ENCODE data around the gene CNTNAP2.

CNTNAP2 gene

DNA sequence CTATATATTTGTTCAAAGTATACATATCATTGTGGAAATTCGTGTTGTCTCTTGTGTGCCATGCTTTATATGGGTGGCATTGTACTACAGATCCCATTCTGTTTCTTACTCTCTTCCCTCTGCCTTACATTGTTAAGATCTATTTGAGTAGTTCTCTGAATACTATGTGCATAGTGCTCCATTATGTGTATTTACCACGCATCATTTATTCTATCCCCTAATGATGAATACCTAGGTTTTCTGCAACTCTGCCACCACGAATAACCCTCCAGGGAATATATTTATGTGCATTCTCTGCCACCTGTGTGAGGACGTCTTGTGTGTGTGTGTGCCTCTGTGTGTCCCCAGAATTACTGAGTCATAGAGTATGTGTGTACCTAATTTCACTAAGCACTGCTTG, 2042.7 kb downstream of the CNTNAP2 start:
- H3K27ac ChIP-seq (ENCODE audit: extremely low read depth, low read depth, low read length), result no peak overlapping the region
- no peaks in the 10 kb centered on the region for H3K9me3 ChIP-seq (ENCODE audit: control insufficient read depth, insufficient read depth, low read depth, low read length)
- H3K4me3 ChIP-seq (ENCODE audit: low read depth, low read length), result no peak overlapping the region
- CTCF ChIA-PET, result no interaction called here
- POLR2A ChIA-PET, result no interaction called here
- no peaks in the 10 kb centered on the region for H3K36me3 ChIP-seq (ENCODE audit: control insufficient read depth in 2 of 2, insufficient read depth in 1 of 2, low read length in 2 of 2)
- H3K4me1 ChIP-seq (ENCODE audit: control insufficient read depth, insufficient read depth, low read length), result no peaks in the 10 kb centered on the region
- no peak for TF ChIP-seq ZSCAN30 (tag by site-specific recombination; IDR thresholded peaks at IDR 0.05)
- no peak for TF ChIP-seq ZNF830 (tag by site-specific recombination; IDR thresholded peaks at IDR 0.05; ENCODE audit: low read depth)
- TF ChIP-seq ZNF473 (tag by site-specific recombination; IDR thresholded peaks at IDR 0.05), result no peak
- TF ChIP-seq, protein P1, sequence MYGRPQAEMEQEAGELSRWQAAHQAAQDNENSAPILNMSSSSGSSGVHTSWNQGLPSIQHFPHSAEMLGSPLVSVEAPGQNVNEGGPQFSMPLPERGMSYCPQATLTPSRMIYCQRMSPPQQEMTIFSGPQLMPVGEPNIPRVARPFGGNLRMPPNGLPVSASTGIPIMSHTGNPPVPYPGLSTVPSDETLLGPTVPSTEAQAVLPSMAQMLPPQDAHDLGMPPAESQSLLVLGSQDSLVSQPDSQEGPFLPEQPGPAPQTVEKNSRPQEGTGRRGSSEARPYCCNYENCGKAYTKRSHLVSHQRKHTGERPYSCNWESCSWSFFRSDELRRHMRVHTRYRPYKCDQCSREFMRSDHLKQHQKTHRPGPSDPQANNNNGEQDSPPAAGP (tag by site-specific recombination; IDR thresholded peaks at IDR 0.05), result no peak
- TF ChIP-seq ZNF155 (tag by site-specific recombination; IDR thresholded peaks at IDR 0.05), result no peak
- no peak for TF ChIP-seq ZNF112 (tag by site-specific recombination; IDR thresholded peaks at IDR 0.05)
- TF ChIP-seq ZNF274 (IDR thresholded peaks at IDR 0.05; ENCODE audit: low read length), result no peak
- no peak for TF ChIP-seq ZNF274 (tag by site-specific recombination; IDR thresholded peaks at IDR 0.05; ENCODE audit: borderline replicate concordance)
- TF ChIP-seq ZNF184 (tag by site-specific recombination; IDR thresholded peaks at IDR 0.05), result no peak
- TF ChIP-seq ZBTB1 (tag by site-specific recombination; IDR thresholded peaks at IDR 0.05), result no peak
- no peak for TF ChIP-seq GFI1B (tag by site-specific recombination; IDR thresholded peaks at IDR 0.05)
- TF ChIP-seq ZFHX2 (tag by site-specific recombination; conservative IDR thresholded peaks at IDR 0.05), result no peak
- no peak for TF ChIP-seq ZNF501 (tag by site-specific recombination; IDR thresholded peaks at IDR 0.05)
- no peak for TF ChIP-seq ZNF391 (tag by site-specific recombination; IDR thresholded peaks at IDR 0.05; ENCODE audit: borderline replicate concordance, low read depth)
- no peak for TF ChIP-seq ZNF324 (tag by site-specific recombination; IDR thresholded peaks at IDR 0.05)
- no peak for TF ChIP-seq KLF7 (tag by site-specific recombination; IDR thresholded peaks at IDR 0.05; ENCODE audit: borderline replicate concordance)
- no peak for TF ChIP-seq ZNF423 (tag by site-specific recombination; IDR thresholded peaks at IDR 0.05)
- TF ChIP-seq, protein P2, sequence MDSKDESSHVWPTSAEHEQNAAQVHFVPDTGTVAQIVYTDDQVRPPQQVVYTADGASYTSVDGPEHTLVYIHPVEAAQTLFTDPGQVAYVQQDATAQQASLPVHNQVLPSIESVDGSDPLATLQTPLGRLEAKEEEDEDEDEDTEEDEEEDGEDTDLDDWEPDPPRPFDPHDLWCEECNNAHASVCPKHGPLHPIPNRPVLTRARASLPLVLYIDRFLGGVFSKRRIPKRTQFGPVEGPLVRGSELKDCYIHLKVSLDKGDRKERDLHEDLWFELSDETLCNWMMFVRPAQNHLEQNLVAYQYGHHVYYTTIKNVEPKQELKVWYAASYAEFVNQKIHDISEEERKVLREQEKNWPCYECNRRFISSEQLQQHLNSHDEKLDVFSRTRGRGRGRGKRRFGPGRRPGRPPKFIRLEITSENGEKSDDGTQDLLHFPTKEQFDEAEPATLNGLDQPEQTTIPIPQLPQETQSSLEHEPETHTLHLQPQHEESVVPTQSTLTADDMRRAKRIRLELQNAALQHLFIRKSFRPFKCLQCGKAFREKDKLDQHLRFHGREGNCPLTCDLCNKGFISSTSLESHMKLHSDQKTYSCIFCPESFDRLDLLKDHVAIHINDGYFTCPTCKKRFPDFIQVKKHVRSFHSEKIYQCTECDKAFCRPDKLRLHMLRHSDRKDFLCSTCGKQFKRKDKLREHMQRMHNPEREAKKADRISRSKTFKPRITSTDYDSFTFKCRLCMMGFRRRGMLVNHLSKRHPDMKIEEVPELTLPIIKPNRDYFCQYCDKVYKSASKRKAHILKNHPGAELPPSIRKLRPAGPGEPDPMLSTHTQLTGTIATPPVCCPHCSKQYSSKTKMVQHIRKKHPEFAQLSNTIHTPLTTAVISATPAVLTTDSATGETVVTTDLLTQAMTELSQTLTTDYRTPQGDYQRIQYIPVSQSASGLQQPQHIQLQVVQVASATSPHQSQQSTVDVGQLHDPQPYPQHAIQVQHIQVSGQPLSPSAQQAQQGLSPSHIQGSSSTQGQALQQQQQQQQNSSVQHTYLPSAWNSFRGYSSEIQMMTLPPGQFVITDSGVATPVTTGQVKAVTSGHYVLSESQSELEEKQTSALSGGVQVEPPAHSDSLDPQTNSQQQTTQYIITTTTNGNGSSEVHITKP (tag by site-specific recombination; IDR thresholded peaks at IDR 0.05), result no peak
- no peak for TF ChIP-seq ZNF2 (tag by site-specific recombination; IDR thresholded peaks at IDR 0.05)
- TF ChIP-seq FEZF1 (tag by site-specific recombination; IDR thresholded peaks at IDR 0.05), result no peak

DNA sequence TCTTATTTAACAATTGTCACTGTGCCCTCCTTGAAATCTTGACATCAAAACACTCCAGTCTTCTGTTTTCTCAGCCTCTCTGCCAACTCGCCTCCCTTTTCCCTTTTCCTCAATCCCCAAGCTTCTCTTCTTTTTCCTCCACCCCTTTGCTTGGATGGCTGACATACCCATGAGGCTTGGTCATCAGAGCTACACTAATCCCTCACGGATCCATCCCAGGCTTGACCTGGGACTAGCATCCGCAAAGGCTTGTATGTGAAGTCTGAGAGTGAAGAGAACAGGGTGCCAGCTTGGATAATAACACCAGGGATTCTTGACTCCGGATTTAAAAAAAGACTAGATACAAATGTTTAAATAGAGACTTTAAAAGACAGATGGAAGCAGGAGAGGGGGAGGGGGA, 2045.2 kb downstream of the CNTNAP2 start:
- CTCF ChIA-PET, result interaction anchor here (0.7 kb wide), 2 partner anchors 451 to 905 kb away, joined by 3 to 5 read pairs; no protein-coding TSS in a partner anchor
- TF ChIP-seq ZNF701 (tag by site-specific recombination; IDR thresholded peaks at IDR 0.05) (no peak), ZNF248 (tag by site-specific recombination; IDR thresholded peaks at IDR 0.05) (no peak), ZNF791 (tag by site-specific recombination; IDR thresholded peaks at IDR 0.05) (no peak), ZNF548 (tag by site-specific recombination; IDR thresholded peaks at IDR 0.05) (no peak), ZNF433 (tag by site-specific recombination; IDR thresholded peaks at IDR 0.05; ENCODE audit: low read depth) (no peak), SETDB1 (IDR thresholded peaks at IDR 0.05; ENCODE audit: insufficient read length, low read length) (no peak), ZIC2 (tag by site-specific recombination; IDR thresholded peaks at IDR 0.05) (no peak), ZNF596 (tag by site-specific recombination; IDR thresholded peaks at IDR 0.05) (no peak), FEZF1 (tag by site-specific recombination; IDR thresholded peaks at IDR 0.05) (no peak), MEIS1 (CRISPR knock-in tag; IDR thresholded peaks at IDR 0.05; ENCODE audit: borderline replicate concordance) (no peak), ZNF549 (tag by site-specific recombination; IDR thresholded peaks at IDR 0.05) (no peak), ZNF585B (tag by site-specific recombination; IDR thresholded peaks at IDR 0.05) (no peak), ZNF366 (tag by site-specific recombination; conservative IDR thresholded peaks at IDR 0.05) (no peak)
- TF ChIP-seq, protein P3, sequence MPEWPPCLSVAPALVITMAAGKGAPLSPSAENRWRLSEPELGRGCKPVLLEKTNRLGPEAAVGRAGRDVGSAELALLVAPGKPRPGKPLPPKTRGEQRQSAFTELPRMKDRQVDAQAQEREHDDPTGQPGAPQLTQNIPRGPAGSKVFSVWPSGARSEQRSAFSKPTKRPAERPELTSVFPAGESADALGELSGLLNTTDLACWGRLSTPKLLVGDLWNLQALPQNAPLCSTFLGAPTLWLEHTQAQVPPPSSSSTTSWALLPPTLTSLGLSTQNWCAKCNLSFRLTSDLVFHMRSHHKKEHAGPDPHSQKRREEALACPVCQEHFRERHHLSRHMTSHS (tag by site-specific recombination; IDR thresholded peaks at IDR 0.05), result no peak
- TF ChIP-seq, protein P4, sequence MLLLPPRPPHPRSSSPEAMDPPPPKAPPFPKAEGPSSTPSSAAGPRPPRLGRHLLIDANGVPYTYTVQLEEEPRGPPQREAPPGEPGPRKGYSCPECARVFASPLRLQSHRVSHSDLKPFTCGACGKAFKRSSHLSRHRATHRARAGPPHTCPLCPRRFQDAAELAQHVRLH (tag by site-specific recombination; IDR thresholded peaks at IDR 0.05), result no peak

More for the DNA sequence above, 2045.2 kb downstream of the CNTNAP2 start:
- Histone ChIP-seq H3K4me1 (ENCODE audit: control insufficient read depth, insufficient read depth, low read length) (no peaks in the 10 kb centered on the region), H3K9me3 (ENCODE audit: control insufficient read depth, insufficient read depth, low read depth, low read length) (no peaks in the 10 kb centered on the region), H3K4me3 (ENCODE audit: low read depth, low read length) (no peak overlapping the region), H3K27ac (ENCODE audit: extremely low read depth, low read depth, low read length) (no peak overlapping the region), H3K36me3 (ENCODE audit: control insufficient read depth in 2 of 2, insufficient read depth in 1 of 2, low read length in 2 of 2) (no peaks in the 10 kb centered on the region)
- POLR2A ChIA-PET, result no interaction called here
